NB4 (cell line): ENCODE results near the gene FOSL2.
A peak's percentile ranks its signal among the peaks of the same experiment; 100 is the strongest.

ENCODE experiments used
- DNase-seq: peaks from one replicate; pipeline ENCODE4 v3.0.0; 2010; ENCODE audit warnings: low read depth
- H3K4me3 ChIP-seq: one replicate; pipeline ENCODE4 v1.5.1; 2011; ENCODE audit warnings: mild to moderate bottlenecking, low read depth, low read length, moderate library complexity
- MYC ChIP-seq: IDR thresholded peaks from 2 replicates; pipeline ENCODE4 v1.6.1; 2011; ENCODE audit warnings: low read depth, low read length
- POLR2A ChIP-seq: IDR thresholded peaks from 2 replicates; pipeline ENCODE4 v1.6.1; 2011; ENCODE audit warnings: mild to moderate bottlenecking; ENCODE audit not compliant: insufficient read length; ENCODE audit errors: extremely low read depth
- TF ChIP-seq, protein P1 (sequence below): IDR thresholded peaks from one replicate; pipeline ENCODE4 v1.5.1; 2012; ENCODE audit warnings: low read depth, low read length
- TF ChIP-seq, protein P2 (sequence below): IDR thresholded peaks from 2 replicates; pipeline ENCODE4 v1.6.1; 2011; ENCODE audit warnings: low read depth, low read length

FOSL2 gene

DNA sequence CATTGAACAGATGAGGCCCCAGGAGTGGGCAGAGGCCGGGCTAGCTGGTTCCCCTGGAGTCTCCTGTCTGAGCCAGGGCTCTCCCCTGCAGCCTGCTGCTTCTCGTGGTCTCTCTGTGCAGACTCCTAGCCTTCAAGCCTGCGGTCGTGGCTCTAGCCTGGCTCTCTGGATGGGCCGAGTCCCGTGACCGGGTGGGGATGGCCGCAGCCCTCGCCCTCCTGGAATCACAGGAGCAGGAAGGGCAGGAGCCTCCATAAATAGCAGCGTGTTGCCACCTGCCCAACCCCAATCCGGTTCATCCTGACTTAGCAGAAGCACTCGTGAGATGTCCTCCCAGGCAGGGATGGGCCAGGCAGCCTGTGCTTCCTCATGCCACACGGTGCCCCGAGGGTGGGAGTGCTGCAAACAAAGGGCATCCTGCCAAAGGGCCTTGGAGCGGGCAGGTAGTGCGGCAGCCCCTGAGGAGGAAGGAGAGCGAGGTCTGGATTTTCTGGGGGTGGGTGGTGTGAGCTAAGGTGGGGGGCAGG lies 43.9 kb downstream of the FOSL2 start:
- peak; percentile 30 for DNase-seq
- TF ChIP-seq POLR2A = no peak
- TF ChIP-seq, protein P1, sequence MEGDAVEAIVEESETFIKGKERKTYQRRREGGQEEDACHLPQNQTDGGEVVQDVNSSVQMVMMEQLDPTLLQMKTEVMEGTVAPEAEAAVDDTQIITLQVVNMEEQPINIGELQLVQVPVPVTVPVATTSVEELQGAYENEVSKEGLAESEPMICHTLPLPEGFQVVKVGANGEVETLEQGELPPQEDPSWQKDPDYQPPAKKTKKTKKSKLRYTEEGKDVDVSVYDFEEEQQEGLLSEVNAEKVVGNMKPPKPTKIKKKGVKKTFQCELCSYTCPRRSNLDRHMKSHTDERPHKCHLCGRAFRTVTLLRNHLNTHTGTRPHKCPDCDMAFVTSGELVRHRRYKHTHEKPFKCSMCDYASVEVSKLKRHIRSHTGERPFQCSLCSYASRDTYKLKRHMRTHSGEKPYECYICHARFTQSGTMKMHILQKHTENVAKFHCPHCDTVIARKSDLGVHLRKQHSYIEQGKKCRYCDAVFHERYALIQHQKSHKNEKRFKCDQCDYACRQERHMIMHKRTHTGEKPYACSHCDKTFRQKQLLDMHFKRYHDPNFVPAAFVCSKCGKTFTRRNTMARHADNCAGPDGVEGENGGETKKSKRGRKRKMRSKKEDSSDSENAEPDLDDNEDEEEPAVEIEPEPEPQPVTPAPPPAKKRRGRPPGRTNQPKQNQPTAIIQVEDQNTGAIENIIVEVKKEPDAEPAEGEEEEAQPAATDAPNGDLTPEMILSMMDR = no peak
- TF ChIP-seq, protein P2, sequence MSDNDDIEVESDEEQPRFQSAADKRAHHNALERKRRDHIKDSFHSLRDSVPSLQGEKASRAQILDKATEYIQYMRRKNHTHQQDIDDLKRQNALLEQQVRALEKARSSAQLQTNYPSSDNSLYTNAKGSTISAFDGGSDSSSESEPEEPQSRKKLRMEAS = no peak
- H3K4me3 ChIP-seq = no peak overlapping the region

DNA sequence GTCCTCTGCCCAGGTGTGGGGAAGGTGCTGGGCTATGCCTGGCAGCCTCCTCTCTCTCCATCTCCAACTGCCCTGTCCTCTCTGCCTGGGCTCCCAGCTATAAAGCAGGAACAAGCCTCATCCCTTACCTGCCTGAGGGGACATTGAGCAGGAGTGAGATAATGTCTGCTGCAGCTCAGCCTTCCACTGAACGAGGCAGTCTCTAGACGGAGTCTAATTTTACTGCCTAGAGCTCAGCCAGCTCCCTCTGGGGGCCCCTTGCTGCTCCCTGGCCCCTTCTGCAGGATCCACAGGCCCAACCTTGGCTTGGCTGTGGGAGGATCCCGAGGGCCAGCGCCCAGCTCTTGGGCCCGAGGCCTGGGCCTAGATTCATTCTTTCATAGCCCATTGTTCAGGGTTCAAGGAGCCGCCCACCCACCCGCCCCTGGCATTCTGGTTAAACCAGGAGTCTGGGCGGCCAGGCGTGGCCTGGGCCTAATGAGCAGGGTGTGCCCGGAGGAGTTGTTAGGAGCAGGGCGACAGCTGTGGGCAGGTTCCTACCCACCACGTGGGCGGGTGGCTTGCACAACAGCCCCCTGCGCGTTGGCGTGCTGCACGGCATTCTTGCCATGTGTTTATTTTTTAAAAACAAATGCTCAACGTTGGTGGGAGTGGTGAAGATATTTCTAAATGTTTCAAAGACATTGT lies 44.6 kb downstream of the FOSL2 start:
- peak; percentile 94 for DNase-seq
- TF ChIP-seq, protein P1 = no peak
- TF ChIP-seq, protein P2 = peak; percentile 99
- no peak for TF ChIP-seq POLR2A
- peak; percentile 98 for TF ChIP-seq MYC
- H3K4me3 ChIP-seq = no peak overlapping the region

DNA sequence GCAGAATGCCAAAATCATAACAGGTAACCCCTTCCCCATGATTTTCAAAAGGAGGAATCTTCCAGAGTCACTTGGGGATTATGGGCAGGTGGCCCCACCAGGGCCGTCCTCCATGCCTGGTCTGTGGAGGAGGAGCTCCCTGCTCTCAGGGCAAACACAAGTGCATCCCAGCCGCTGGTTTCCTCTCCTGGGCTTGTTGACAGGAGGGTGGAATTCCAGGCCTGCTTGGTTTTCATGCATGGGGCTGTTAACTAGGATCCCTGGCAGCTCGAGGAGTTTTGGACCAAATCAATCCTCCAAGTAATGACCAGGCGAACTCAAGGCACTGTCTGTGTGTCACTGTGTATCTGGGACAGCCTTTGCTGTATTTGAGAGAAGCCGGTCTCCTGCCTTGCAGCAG lies 45.3 kb downstream of the FOSL2 start:
- TF ChIP-seq, protein P2 = no peak
- no peak for TF ChIP-seq POLR2A
- TF ChIP-seq, protein P1 = no peak
- no peak for TF ChIP-seq MYC
- no peak for DNase-seq
- H3K4me3 ChIP-seq = no peak overlapping the region

DNA sequence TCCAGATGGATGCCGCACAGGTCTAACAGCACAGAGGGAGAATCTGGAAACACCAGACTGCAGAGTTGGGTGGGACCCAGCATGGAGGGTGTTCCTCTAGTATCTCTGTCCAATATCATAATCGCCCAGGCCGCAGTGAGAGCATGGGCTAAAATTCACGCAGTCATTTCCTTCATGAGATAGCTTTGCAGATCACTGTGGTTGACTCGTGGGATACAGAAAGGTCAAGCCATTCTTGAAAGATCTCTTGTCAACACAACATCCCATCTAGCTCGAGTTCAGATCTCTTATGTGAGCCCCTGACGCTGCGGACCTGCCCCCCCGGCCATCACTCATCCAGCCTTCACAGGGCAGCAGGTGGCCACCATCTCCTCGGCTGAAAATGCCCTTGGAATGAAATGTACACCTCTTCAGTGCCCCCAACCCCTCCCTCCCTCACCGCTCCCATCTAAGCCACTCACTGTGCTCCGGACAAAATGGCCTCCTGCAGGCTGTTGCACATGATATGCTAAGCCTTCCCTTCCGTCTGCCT lies 45.9 kb downstream of the FOSL2 start:
- H3K4me3 ChIP-seq = no peak overlapping the region
- DNase-seq = peak; percentile 53
- TF ChIP-seq MYC (no peak), POLR2A (no peak)
- TF ChIP-seq, protein P2 = no peak
- TF ChIP-seq, protein P1 = no peak

DNA sequence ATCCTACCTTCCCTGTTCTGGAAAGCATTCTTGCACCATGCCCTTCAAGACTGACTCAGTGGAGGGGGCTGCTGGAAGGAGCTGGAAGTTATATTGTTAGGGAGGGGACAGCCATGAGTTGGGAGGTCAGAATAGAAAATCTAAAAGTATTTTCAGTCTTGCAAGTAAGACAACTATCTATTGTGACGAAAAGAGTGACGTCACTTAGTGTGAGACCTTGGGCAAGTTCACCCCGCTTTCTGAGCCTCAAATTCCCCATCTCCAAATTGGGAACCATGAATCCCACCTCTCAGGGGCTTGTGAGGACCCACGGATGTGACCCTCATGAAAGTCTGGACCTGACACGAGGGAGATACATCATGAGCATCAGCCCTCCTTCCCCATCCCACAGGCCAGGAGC lies 46.5 kb downstream of the FOSL2 start:
- H3K4me3 ChIP-seq = no peak overlapping the region
- no peak for DNase-seq
- TF ChIP-seq, protein P2 = no peak
- TF ChIP-seq, protein P1 = no peak
- TF ChIP-seq POLR2A = no peak
- TF ChIP-seq MYC = no peak
